Mononuclear cell (primary cell): Measurements from ENCODE around the gene ADAM22. TPM values are rescaled to one million over a fixed set of nuclear protein-coding genes. Genes with fewer than 3 reads are reported as not detected.

Experiments used
- H3K27me3 ChIP-seq: 2 replicates; pipeline ENCODE4 v1.6.0; 2011; ENCODE audit warnings: low read length, control low read depth; ENCODE audit not compliant: insufficient read depth
- H3K4me1 ChIP-seq: 2 replicates; pipeline ENCODE4 v1.5.1; 2011; ENCODE audit warnings: mild to moderate bottlenecking, low read length, control low read depth; ENCODE audit not compliant: insufficient read depth
- H3K4me3 ChIP-seq: 2 replicates; pipeline ENCODE4 v1.5.1; 2011; ENCODE audit warnings: mild to moderate bottlenecking, low read length, moderate library complexity
- H3K9me3 ChIP-seq: 2 replicates; pipeline ENCODE4 v1.5.1; 2011; ENCODE audit warnings: low read depth, mild to moderate bottlenecking, control low read depth, low read length
- total RNA-seq: library from RNA; depleted of rRNA; stranded (reverse); fragments of >200 nt; gene quantifications from one replicate; pipeline ENCODE4 v1.2.3, GENCODE V29; 2012

Gene ADAM22
- total RNA-seq, 1 donor, result 0.94 TPM

DNA sequence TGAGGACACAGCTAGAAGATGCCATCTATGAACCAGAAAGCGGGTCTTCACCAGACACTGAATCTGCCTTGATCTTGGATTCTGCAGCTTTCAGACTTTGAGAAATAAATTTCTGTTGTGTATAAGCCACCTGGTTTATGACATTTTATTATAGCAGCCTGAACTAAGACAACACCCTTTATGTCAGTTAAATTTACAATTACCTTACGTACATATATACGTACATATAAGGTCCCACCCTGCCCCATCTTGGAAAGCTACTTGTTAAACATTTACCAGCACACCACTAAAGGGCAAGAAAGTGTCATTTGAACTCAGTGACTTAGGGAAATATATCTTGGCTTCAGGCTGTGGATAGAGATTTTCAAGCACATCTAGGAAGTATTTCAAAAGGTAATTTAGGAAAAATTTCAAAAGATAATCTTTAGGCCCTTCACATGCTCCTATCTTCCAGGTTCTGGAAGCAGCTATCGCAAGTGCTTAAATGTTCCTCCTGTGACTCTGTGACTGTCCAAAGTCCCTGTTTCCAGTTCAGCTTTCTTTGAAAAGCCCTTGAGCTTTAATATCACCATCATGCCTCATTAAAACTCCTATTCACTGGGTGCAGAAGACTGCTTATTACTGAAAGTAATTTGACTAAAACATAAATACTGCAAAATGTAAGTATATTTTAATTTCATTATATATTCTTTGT is 295.4 kb downstream of the ADAM22 start:
- no peaks in the 10 kb centered on the region for H3K9me3 ChIP-seq
- H3K27me3 ChIP-seq, result peaks cover 4% of the 10 kb centered on the region
- H3K4me1 ChIP-seq, result peaks cover 22% of the 10 kb centered on the region
- no peak overlapping the region for H3K4me3 ChIP-seq

DNA sequence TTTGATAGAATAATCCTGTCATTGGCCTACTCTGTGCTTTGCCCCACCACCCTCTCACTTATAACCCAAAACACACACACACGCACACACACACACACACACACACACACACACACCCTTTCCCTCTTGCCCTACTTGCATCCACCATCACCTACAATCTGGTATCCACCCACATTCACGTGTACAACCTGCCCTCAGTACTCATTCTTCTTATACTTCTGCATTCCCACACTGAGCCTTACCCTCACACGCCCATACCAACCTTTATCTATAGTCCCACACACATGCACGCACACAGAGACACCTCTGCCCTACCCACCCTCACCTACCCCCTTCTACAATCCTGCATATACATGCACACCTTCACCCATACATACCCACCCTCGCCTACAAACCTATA is 296.6 kb downstream of the ADAM22 start:
- Histone ChIP-seq H3K4me1 (peaks cover 15% of the 10 kb centered on the region), H3K4me3 (no peak overlapping the region), H3K27me3 (peaks cover 4% of the 10 kb centered on the region), H3K9me3 (no peaks in the 10 kb centered on the region)

DNA sequence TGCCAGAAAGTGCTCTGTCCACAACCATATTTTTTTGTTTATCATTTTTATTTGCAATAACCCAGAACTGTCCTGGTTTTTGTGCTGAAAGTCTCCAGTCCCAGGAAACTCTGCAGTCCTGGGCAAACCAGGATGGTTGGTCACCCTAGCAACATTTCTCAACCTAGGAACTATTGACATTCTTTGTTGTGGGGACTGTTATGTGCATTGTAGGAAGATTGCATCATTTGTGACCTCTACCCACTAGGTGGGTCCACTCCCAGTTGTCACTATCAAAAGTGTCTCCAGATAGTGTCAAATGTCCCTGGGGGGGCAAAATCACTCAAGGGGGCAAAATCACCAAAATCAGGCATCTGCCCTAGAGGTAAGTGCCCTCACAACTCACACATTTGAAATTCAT is 299.8 kb downstream of the ADAM22 start:
- no peaks in the 10 kb centered on the region for H3K4me1 ChIP-seq
- no peak overlapping the region for H3K4me3 ChIP-seq
- peaks cover 2% of the 10 kb centered on the region for H3K27me3 ChIP-seq

DNA sequence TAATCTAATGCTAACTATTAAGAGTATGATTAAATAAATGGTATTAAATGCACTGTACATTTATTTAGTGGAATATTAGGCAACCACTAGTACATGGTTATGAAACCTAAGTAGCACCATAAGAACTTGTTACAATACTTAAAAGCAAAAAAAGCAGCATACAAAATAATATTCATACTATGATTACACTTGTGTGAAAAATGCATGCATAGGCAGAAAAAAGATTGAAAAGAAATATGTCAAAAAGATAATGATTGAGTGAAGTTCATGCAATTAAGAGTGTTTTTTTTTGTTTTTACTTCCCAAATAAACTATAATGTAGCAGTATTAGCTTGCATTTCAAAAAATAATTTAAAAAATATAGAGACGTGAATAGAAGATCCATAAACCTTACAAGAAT is 305.8 kb downstream of the ADAM22 start:
- Histone ChIP-seq H3K4me3 (no peak overlapping the region), H3K4me1 (no peaks in the 10 kb centered on the region), H3K27me3 (peaks cover 3% of the 10 kb centered on the region), H3K9me3 (no peaks in the 10 kb centered on the region)

More for the DNA sequence above, 299.8 kb downstream of the ADAM22 start:
- H3K9me3 ChIP-seq, result no peaks in the 10 kb centered on the region

DNA sequence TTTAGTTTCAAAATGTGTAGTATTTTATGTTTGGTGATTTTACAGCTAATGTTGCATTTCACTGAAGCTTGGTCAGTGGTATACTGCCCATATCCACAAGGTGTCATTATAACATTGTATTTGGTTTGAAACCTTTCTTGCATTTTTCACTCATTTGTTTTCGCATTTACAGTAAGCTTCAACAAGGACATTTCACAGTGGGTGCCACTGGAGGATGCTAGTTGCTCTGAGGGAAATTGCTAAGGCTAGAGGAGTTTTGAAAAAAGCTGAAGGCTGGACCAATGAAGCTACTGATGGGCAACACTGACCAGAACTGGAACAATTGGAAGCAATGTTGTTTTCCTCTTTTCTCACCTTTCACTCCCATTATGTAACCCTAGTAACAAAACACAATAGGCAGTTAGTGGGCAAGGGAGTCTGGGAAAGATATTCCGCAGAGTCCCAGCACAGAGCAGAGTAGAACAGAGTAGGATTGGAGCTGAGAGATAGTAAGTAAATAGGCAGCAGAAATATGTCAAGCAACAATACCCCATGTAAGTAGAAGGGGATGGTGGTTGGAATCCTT is 309.4 kb downstream of the ADAM22 start:
- no peaks in the 10 kb centered on the region for H3K9me3 ChIP-seq
- H3K27me3 ChIP-seq, result peaks cover 3% of the 10 kb centered on the region
- no peaks in the 10 kb centered on the region for H3K4me1 ChIP-seq
- H3K4me3 ChIP-seq, result no peak overlapping the region

DNA sequence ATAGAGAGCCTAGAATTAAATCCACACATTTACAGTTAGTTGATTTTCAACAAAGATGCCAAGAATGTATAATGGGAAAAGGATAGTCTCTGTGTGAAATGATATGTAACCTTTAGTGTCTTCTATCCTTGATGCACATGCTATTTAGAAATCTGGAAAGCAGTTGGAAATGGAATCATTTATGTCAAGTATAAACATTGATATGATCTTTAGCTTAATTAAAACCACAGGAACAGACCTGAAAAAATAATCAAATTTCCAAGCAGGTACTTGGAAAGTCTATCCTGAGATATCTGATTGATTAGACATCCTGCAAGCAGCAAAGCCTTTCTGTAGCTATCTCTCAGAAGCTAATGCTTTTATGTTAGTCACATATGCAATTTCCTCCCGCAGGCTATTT is 310.2 kb downstream of the ADAM22 start:
- Histone ChIP-seq H3K4me3 (no peak overlapping the region), H3K27me3 (peaks cover 3% of the 10 kb centered on the region), H3K9me3 (no peaks in the 10 kb centered on the region), H3K4me1 (no peaks in the 10 kb centered on the region)

Other genes starting within 250 kb of the ADAM22 start
- gene SLC25A40, start 57.9 kb upstream of the ADAM22 start, total RNA-seq, result 9.7 TPM
- gene DBF4, start 57.8 kb upstream of the ADAM22 start, total RNA-seq, result 75.4 TPM